Pons (tissue), 1 donor: ENCODE results near the gene ZNF528.
A peak's percentile ranks its signal among the peaks of the same experiment; 100 is the strongest.

Experiments
- DNase-seq: peaks from one replicate; pipeline ENCODE4 v3.0.0-alpha.2; 2016; ENCODE audit warnings: low spot score

The ZNF528 gene

GRCh38 chr19:52397310-52398080 lies at the start of gene ZNF528:
Gene ZNF528 (plus strand): TSS chr19:52397849. CDS start chr19:52402014, 4,165 bp downstream.
- DNase-seq: peak; percentile 89

GRCh38 chr19:52351512-52351911 lies 46.1 kb upstream of the ZNF528 start:
- no peak for DNase-seq

GRCh38 chr19:52366414-52366824 lies 31.2 kb upstream of the ZNF528 start:
- no peak for DNase-seq

GRCh38 chr19:52369559-52370340 lies 27.9 kb upstream of the ZNF528 start, which contains the start of gene ZNF880:
Gene ZNF880 (plus strand): TSS chr19:52369923. CDS start chr19:52369966, 43 bp downstream.
- peak; percentile 91 for DNase-seq

- no peak for DNase-seq
Measured at GRCh38 chr19:52370341-52370710, 27.3 kb upstream of the ZNF528 start.

- DNase-seq: no peak
Measured at GRCh38 chr19:52391135-52391534, 6.5 kb upstream of the ZNF528 start.

- DNase-seq: no peak
Measured at GRCh38 chr19:52398081-52398441, 412 bp downstream of the ZNF528 start.

GRCh38 chr19:52410276-52410675 lies 12.6 kb downstream of the ZNF528 start:
- no peak for DNase-seq

GRCh38 chr19:52415711-52416110 lies 18.1 kb downstream of the ZNF528 start:
- DNase-seq: no peak

- no peak for DNase-seq
Measured at GRCh38 chr19:52428937-52429336, 31.3 kb downstream of the ZNF528 start, which contains the start of gene ZNF534. Gene ZNF534 (plus strand): TSS chr19:52429148. CDS start chr19:52431475, 2,327 bp downstream.

GRCh38 chr19:52442179-52442578 lies 44.5 kb downstream of the ZNF528 start:
- DNase-seq: no peak

- DNase-seq: no peak
Measured at GRCh38 chr19:52444506-52444905, 46.9 kb downstream of the ZNF528 start.

- DNase-seq: no peak
Measured at GRCh38 chr19:52451241-52451640, 53.6 kb downstream of the ZNF528 start.

GRCh38 chr19:52453324-52454094 lies 55.9 kb downstream of the ZNF528 start, which contains the start of gene ZNF578:
Gene ZNF578 (plus strand): TSS chr19:52453553. CDS start chr19:52501846, 48,293 bp downstream.
- DNase-seq: peak; percentile 56

GRCh38 chr19:52464798-52465470 lies 67.3 kb downstream of the ZNF528 start:
- DNase-seq: no peak
